Coronary artery (tissue), 2 donors: ENCODE results near the gene INPP5A.

Experiments used
- DNase-seq: peaks from one replicate; pipeline ENCODE4 v3.0.0-alpha.2; 2017; ENCODE audit warnings: low spot score
- H3K27ac ChIP-seq, 2 donors: fragments of 200-600 bp; sonication (generic); one replicate each; pipeline ENCODE4 v1.5.1; 2016 to 2019
- H3K4me3 ChIP-seq: fragments of 200-600 bp; sonication (generic); 2 replicates; pipeline ENCODE4 v1.5.1; 2016; ENCODE audit warnings: mild to moderate bottlenecking, moderate library complexity
- CTCF ChIP-seq: fragments of 200-600 bp; sonication (generic); IDR thresholded peaks from one replicate; pipeline ENCODE4 v1.5.1; 2019; ENCODE audit warnings: antibody characterized with exemption

Gene INPP5A

GRCh38 chr10:132648072-132648850, 110.7 kb downstream of the INPP5A start:
- Histone ChIP-seq H3K27ac (no peak overlapping the region), H3K4me3 (no peak overlapping the region)
- no peak for DNase-seq
- TF ChIP-seq CTCF: no peak

- DNase-seq: no peak
- TF ChIP-seq CTCF: no peak
- Histone ChIP-seq H3K4me3 (no peak overlapping the region), H3K27ac (no peak overlapping the region)
Observed at GRCh38 chr10:132648851-132649528, 111.4 kb downstream of the INPP5A start.

GRCh38 chr10:132649651-132650360, 112.2 kb downstream of the INPP5A start:
- no peak for TF ChIP-seq CTCF
- H3K27ac ChIP-seq: no peak overlapping the region
- no peak for DNase-seq
- no peak overlapping the region for H3K4me3 ChIP-seq

- no peak overlapping the region for H3K27ac ChIP-seq
- no peak for TF ChIP-seq CTCF
- H3K4me3 ChIP-seq: no peak overlapping the region
- no peak for DNase-seq
Observed at GRCh38 chr10:132650611-132651250, 113.1 kb downstream of the INPP5A start.

GRCh38 chr10:132651511-132652029, 114.0 kb downstream of the INPP5A start:
- H3K27ac ChIP-seq: no peak overlapping the region
- no peak for DNase-seq
- H3K4me3 ChIP-seq: no peak overlapping the region
- no peak for TF ChIP-seq CTCF

- Histone ChIP-seq H3K27ac (no peak overlapping the region), H3K4me3 (no peak overlapping the region)
- DNase-seq: no peak
- TF ChIP-seq CTCF: no peak
Observed at GRCh38 chr10:132652446-132652845, 114.9 kb downstream of the INPP5A start.
